ENCODE data around the gene VASH2.

GRCh38 chr1:212941452-212941851 is 8.9 kb upstream of the VASH2 start:
- TF ChIP-seq CTCF (IDR thresholded peaks at IDR 0.05) (no peak), POLR2A (IDR thresholded peaks at IDR 0.05) (no peak), POLR2AphosphoS5 (IDR thresholded peaks at IDR 0.05) (no peak)

All from breast epithelium (tissue), 3 donors.